H1 (cell line): ENCODE measurements around the gene NUAK1. TPM values are rescaled to one million over a fixed set of nuclear protein-coding genes. Genes with fewer than 3 reads are reported as not detected.

Experiments used
- FOSL1 ChIP-seq: IDR thresholded peaks from 2 replicates; pipeline ENCODE4 v1.6.1; 2011; ENCODE audit warnings: mild to moderate bottlenecking, low read depth, low read length, moderate library complexity; ENCODE audit not compliant: insufficient read depth
- POLR2AphosphoS5 ChIP-seq: IDR thresholded peaks from 2 replicates; pipeline ENCODE4 v1.6.1; 2011; ENCODE audit warnings: low read depth, low read length
- POU5F1 ChIP-seq: IDR thresholded peaks from 2 replicates; pipeline ENCODE4 v1.6.1; 2011; ENCODE audit warnings: low read depth, mild to moderate bottlenecking, low read length, moderate library complexity
- polyA plus RNA-seq, 7 experiments: library from polyadenylated mRNA; depleted of rRNA in 3 of 7; stranded (reverse) in 5 of 7; unstranded in 2 of 7; fragments of >200 nt in 5 of 7; fragments of 200-250 nt in 2 of 7; gene quantifications; 1 replicate in 5 of 7; 2 replicates in 1 of 7; 4 replicates in 1 of 7; pipeline versions ENCODE4 v1.2.1 to v1.2.3, GENCODE V29; 2011 to 2013; ENCODE audit warnings: missing spikeins in 2 of 7, mixed read lengths in 2 of 7
- total RNA-seq: library from RNA; stranded (reverse); fragmentation: NEBNext Ultra II Directional; extraction: Animal tissue kit (Norgen Biotek cat#: 25700); gene quantifications from 2 replicates; pipeline ENCODE4 v1.2.1, GENCODE V29; 2021

NUAK1 gene
- total and polyA plus RNA-seq, 2 of the 8 experiments (the other 6 are each of a cell fraction or from before 2014, with no cell fraction given): 6.7 to 18.2 TPM

GRCh38 chr12:106032623-106032925 lies 106.2 kb downstream of the NUAK1 start (continued):
- TF ChIP-seq FOSL1: no peak
- no peak for TF ChIP-seq POLR2AphosphoS5
- no peak for TF ChIP-seq POU5F1
